Measurements from ENCODE around the gene ATP10A. TPM values are rescaled to one million over a fixed set of nuclear protein-coding genes. Genes with fewer than 3 reads are reported as not detected.
A peak's percentile ranks its signal among the peaks of the same experiment; 100 is the strongest.

The ATP10A gene
- total RNA-seq, 2 donors from 2014 or later: 28.6 to 36.8 TPM

GRCh38 chr15:25697586-25697985 is 165.5 kb downstream of the ATP10A start:
- Mint-ChIP-seq H3K27ac (no peak overlapping the region), H3K36me3 (ENCODE audit: low read depth) (peaks cover 9% of the 10 kb centered on the region), H3K4me3 (no peak overlapping the region), H3K4me1 (peaks cover 2% of the 10 kb centered on the region), H3K27me3 (no peaks in the 10 kb centered on the region)
- DNase-seq: no peak
- no peaks in the 10 kb centered on the region for H3K9me3 ChIP-seq (ENCODE audit: control insufficient read depth, low read length, poor library complexity, severe bottlenecking)
- ATAC-seq: no peak

- Mint-ChIP-seq H3K27me3 (no peaks in the 10 kb centered on the region), H3K4me1 (peaks cover 2% of the 10 kb centered on the region), H3K4me3 (no peak overlapping the region), H3K27ac (no peak overlapping the region), H3K36me3 (ENCODE audit: low read depth) (peaks cover 10% of the 10 kb centered on the region)
- ATAC-seq (no peak), DNase-seq (no peak)
- H3K9me3 ChIP-seq (ENCODE audit: control insufficient read depth, low read length, poor library complexity, severe bottlenecking): no peaks in the 10 kb centered on the region
Measured at GRCh38 chr15:25695875-25696760, 167.0 kb downstream of the ATP10A start.

- H3K4me3 Mint-ChIP-seq: no peak overlapping the region
- no peaks in the 10 kb centered on the region for H3K4me1 Mint-ChIP-seq
- no peak for ATAC-seq
- H3K27me3 Mint-ChIP-seq: no peaks in the 10 kb centered on the region
- DNase-seq: no peak
- no peaks in the 10 kb centered on the region for H3K9me3 ChIP-seq (ENCODE audit: control insufficient read depth, low read length, poor library complexity, severe bottlenecking)
- peaks cover 9% of the 10 kb centered on the region for H3K36me3 Mint-ChIP-seq (ENCODE audit: low read depth)
- H3K27ac Mint-ChIP-seq: peak overlapping the region; percentile 16
Measured at GRCh38 chr15:25694823-25695312, 168.3 kb downstream of the ATP10A start.

GRCh38 chr15:25694239-25694584 is 168.9 kb downstream of the ATP10A start:
- no peak for DNase-seq
- no peak for ATAC-seq
- H3K9me3 ChIP-seq (ENCODE audit: control insufficient read depth, low read length, poor library complexity, severe bottlenecking): no peaks in the 10 kb centered on the region
- H3K27ac Mint-ChIP-seq: peak overlapping the region; percentile 16
- H3K36me3 Mint-ChIP-seq (ENCODE audit: low read depth): peaks cover 8% of the 10 kb centered on the region
- no peak overlapping the region for H3K4me3 Mint-ChIP-seq
- H3K27me3 Mint-ChIP-seq: no peaks in the 10 kb centered on the region
- no peaks in the 10 kb centered on the region for H3K4me1 Mint-ChIP-seq

GRCh38 chr15:25693321-25694238 is 169.5 kb downstream of the ATP10A start:
- H3K27me3 Mint-ChIP-seq: no peaks in the 10 kb centered on the region
- DNase-seq (peak in 1 of 3 donors; percentile 21), ATAC-seq (no peak)
- peak overlapping the region; percentile 34 for H3K27ac Mint-ChIP-seq
- peaks cover 7% of the 10 kb centered on the region for H3K36me3 Mint-ChIP-seq (ENCODE audit: low read depth)
- no peak overlapping the region for H3K4me3 Mint-ChIP-seq
- no peaks in the 10 kb centered on the region for H3K4me1 Mint-ChIP-seq
- H3K9me3 ChIP-seq (ENCODE audit: control insufficient read depth, low read length, poor library complexity, severe bottlenecking): no peaks in the 10 kb centered on the region

- H3K9me3 ChIP-seq (ENCODE audit: control insufficient read depth, low read length, poor library complexity, severe bottlenecking): no peaks in the 10 kb centered on the region
- H3K4me3 Mint-ChIP-seq: no peak overlapping the region
- no peak for ATAC-seq
- peaks cover 7% of the 10 kb centered on the region for H3K36me3 Mint-ChIP-seq (ENCODE audit: low read depth)
- peak overlapping the region; percentile 14 for H3K27ac Mint-ChIP-seq
- no peaks in the 10 kb centered on the region for H3K27me3 Mint-ChIP-seq
- no peaks in the 10 kb centered on the region for H3K4me1 Mint-ChIP-seq
- no peak for DNase-seq
Measured at GRCh38 chr15:25691544-25692430, 171.3 kb downstream of the ATP10A start.

GRCh38 chr15:25690673-25691543 is 172.2 kb downstream of the ATP10A start:
- H3K27ac Mint-ChIP-seq: no peak overlapping the region
- H3K4me3 Mint-ChIP-seq: no peak overlapping the region
- H3K9me3 ChIP-seq (ENCODE audit: control insufficient read depth, low read length, poor library complexity, severe bottlenecking): no peaks in the 10 kb centered on the region
- ATAC-seq: no peak
- peaks cover 7% of the 10 kb centered on the region for H3K36me3 Mint-ChIP-seq (ENCODE audit: low read depth)
- no peak for DNase-seq
- H3K4me1 Mint-ChIP-seq: no peaks in the 10 kb centered on the region
- H3K27me3 Mint-ChIP-seq: no peaks in the 10 kb centered on the region

- no peak overlapping the region for H3K4me3 Mint-ChIP-seq
- H3K27ac Mint-ChIP-seq: no peak overlapping the region
- H3K9me3 ChIP-seq (ENCODE audit: control insufficient read depth, low read length, poor library complexity, severe bottlenecking): no peaks in the 10 kb centered on the region
- no peak for ATAC-seq
- no peaks in the 10 kb centered on the region for H3K4me1 Mint-ChIP-seq
- DNase-seq: no peak
- peaks cover 7% of the 10 kb centered on the region for H3K36me3 Mint-ChIP-seq (ENCODE audit: low read depth)
- no peaks in the 10 kb centered on the region for H3K27me3 Mint-ChIP-seq
Measured at GRCh38 chr15:25689592-25689991, 173.5 kb downstream of the ATP10A start.

- ATAC-seq (no peak), DNase-seq (no peak)
- no peaks in the 10 kb centered on the region for H3K27me3 Mint-ChIP-seq
- no peak overlapping the region for H3K27ac Mint-ChIP-seq
- peaks cover 8% of the 10 kb centered on the region for H3K36me3 Mint-ChIP-seq (ENCODE audit: low read depth)
- H3K4me3 Mint-ChIP-seq: no peak overlapping the region
- no peaks in the 10 kb centered on the region for H3K4me1 Mint-ChIP-seq
- no peaks in the 10 kb centered on the region for H3K9me3 ChIP-seq (ENCODE audit: control insufficient read depth, low read length, poor library complexity, severe bottlenecking)
Measured at GRCh38 chr15:25688166-25688565, 175.0 kb downstream of the ATP10A start.

- Mint-ChIP-seq H3K36me3 (ENCODE audit: low read depth) (peaks cover 8% of the 10 kb centered on the region), H3K27ac (no peak overlapping the region)
- ATAC-seq: no peak
Measured at GRCh38 chr15:25687689-25688088, 175.4 kb downstream of the ATP10A start.

GRCh38 chr15:25687276-25687675 is 175.9 kb downstream of the ATP10A start:
- H3K27ac Mint-ChIP-seq: no peak overlapping the region
- H3K9me3 ChIP-seq (ENCODE audit: control insufficient read depth, low read length, poor library complexity, severe bottlenecking): no peaks in the 10 kb centered on the region
- H3K36me3 Mint-ChIP-seq (ENCODE audit: low read depth): peaks cover 6% of the 10 kb centered on the region
- no peaks in the 10 kb centered on the region for H3K27me3 Mint-ChIP-seq
- H3K4me3 Mint-ChIP-seq: no peak overlapping the region
- DNase-seq: no peak
- H3K4me1 Mint-ChIP-seq: no peaks in the 10 kb centered on the region
- no peak for ATAC-seq

More at GRCh38 chr15:25687689-25688088, 175.4 kb downstream of the ATP10A start:
- no peak for DNase-seq
- H3K4me1 Mint-ChIP-seq: no peaks in the 10 kb centered on the region
- H3K9me3 ChIP-seq (ENCODE audit: control insufficient read depth, low read length, poor library complexity, severe bottlenecking): no peaks in the 10 kb centered on the region
- H3K4me3 Mint-ChIP-seq: no peak overlapping the region
- no peaks in the 10 kb centered on the region for H3K27me3 Mint-ChIP-seq

GRCh38 chr15:25686780-25687179 is 176.3 kb downstream of the ATP10A start:
- H3K36me3 Mint-ChIP-seq (ENCODE audit: low read depth): peaks cover 6% of the 10 kb centered on the region
- ATAC-seq (no peak), DNase-seq (no peak)

More at GRCh38 chr15:25686780-25687179, 176.3 kb downstream of the ATP10A start:
- Mint-ChIP-seq H3K4me1 (no peaks in the 10 kb centered on the region), H3K4me3 (no peak overlapping the region), H3K27ac (no peak overlapping the region), H3K27me3 (no peaks in the 10 kb centered on the region)
- H3K9me3 ChIP-seq (ENCODE audit: control insufficient read depth, low read length, poor library complexity, severe bottlenecking): no peaks in the 10 kb centered on the region

Data from T-helper 17 cell (primary cell).